Osteoblast (primary cell): ENCODE data around the gene ANKRD29. TPM values are rescaled to one million over a fixed set of nuclear protein-coding genes. Genes with fewer than 3 reads are reported as not detected.
"Not testable (repeated sequence)": the region's sequence is repeated elsewhere in the genome, so short reads cannot be mapped to it uniquely, and the experiment has no call there.

Experiments
- DNase-seq: peaks from one replicate; pipeline ENCODE4 v3.0.0; 2011; ENCODE audit warnings: low spot score, mixed read lengths; ENCODE audit not compliant: insufficient read length; ENCODE audit errors: missing footprints
- H2AFZ ChIP-seq: 2 replicates; pipeline ENCODE4 v1.6.0; 2011; ENCODE audit warnings: mild to moderate bottlenecking, low read length
- H3K27ac ChIP-seq: 2 replicates; pipeline ENCODE4 v1.5.1; 2011; ENCODE audit warnings: mild to moderate bottlenecking, low read depth, low read length, moderate library complexity
- H3K27me3 ChIP-seq: 2 replicates; pipeline ENCODE4 v1.6.0; 2012; ENCODE audit warnings: mild to moderate bottlenecking, control low read depth, inconsistent platforms, low read length, moderate library complexity; ENCODE audit not compliant: insufficient read depth
- H3K36me3 ChIP-seq: 2 replicates; pipeline ENCODE4 v1.5.1; 2011; ENCODE audit warnings: mild to moderate bottlenecking, low read length, control low read depth, moderate library complexity; ENCODE audit not compliant: insufficient read depth
- H3K4me1 ChIP-seq: 2 replicates; pipeline ENCODE4 v1.5.1; 2011; ENCODE audit warnings: mild to moderate bottlenecking, low read length, control low read depth, moderate library complexity; ENCODE audit not compliant: insufficient read depth
- H3K4me2 ChIP-seq: 2 replicates; pipeline ENCODE4 v1.6.0; 2011; ENCODE audit warnings: mild to moderate bottlenecking, low read length; ENCODE audit not compliant: insufficient read depth
- H3K4me3 ChIP-seq: fragments of 200-600 bp; sonication (generic); 3 replicates; pipeline ENCODE4 v1.5.1; 2012; ENCODE audit warnings: mild to moderate bottlenecking, low read length, inconsistent platforms; ENCODE audit not compliant: insufficient read depth
- H3K79me2 ChIP-seq: 2 replicates; pipeline ENCODE4 v1.6.0; 2012; ENCODE audit warnings: mild to moderate bottlenecking, low read length, control low read depth, inconsistent platforms; ENCODE audit not compliant: insufficient read depth
- H3K9me3 ChIP-seq: 2 replicates; pipeline ENCODE4 v1.5.1; 2011; ENCODE audit warnings: low read depth, low read length, control low read depth
- H4K20me1 ChIP-seq: 2 replicates; pipeline ENCODE4 v1.6.0; 2012; ENCODE audit warnings: mild to moderate bottlenecking, low read length, control low read depth; ENCODE audit not compliant: insufficient read depth
- total RNA-seq: library from RNA; depleted of rRNA; stranded (reverse); fragments of >200 nt; gene quantifications from 2 replicates; pipeline ENCODE4 v1.2.3, GENCODE V29; 2012
- TF ChIP-seq, protein P1 (sequence below): IDR thresholded peaks from 2 replicates; pipeline ENCODE4 v1.5.1; 2011; ENCODE audit warnings: mild to moderate bottlenecking, low read depth, low read length, moderate library complexity; ENCODE audit errors: extremely low read depth

The ANKRD29 gene
- total RNA-seq, 1 donor = 9.8 TPM

DNA sequence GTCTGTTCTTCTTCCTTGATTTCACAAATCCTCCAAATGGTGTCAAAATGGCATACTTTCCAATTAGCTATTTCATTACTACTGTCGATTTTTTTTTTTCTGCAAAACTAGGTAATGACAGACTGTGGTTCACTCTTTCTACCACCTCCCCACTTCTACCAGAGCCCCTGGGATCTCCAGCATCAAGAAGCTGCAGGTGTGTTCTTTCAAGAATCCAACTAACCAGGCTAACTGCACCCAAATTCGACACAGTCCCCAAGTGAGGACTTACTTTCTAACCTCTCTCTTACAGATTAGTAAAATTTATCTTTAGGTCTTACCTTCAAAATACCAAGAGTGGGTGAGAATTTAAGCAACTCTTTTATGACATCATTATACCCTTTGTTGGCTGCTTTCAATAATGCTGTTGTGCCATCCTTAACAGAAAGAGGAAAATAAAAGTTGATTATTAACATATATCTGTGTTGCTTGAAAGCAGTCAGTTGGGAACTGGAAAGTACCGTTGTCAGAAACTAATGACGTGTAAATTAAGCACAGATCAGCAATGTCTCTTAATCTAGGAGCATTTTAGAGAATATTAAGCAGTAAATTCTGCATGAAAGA is 45.2 kb downstream of the ANKRD29 start:
- peaks cover 7% of the 10 kb centered on the region for H3K4me1 ChIP-seq
- H3K79me2 ChIP-seq = no peaks in the 10 kb centered on the region
- no peak overlapping the region for H3K27ac ChIP-seq
- H3K4me2 ChIP-seq = no peak overlapping the region
- H3K27me3 ChIP-seq = no peaks in the 10 kb centered on the region
- DNase-seq = no peak
- TF ChIP-seq, protein P1, sequence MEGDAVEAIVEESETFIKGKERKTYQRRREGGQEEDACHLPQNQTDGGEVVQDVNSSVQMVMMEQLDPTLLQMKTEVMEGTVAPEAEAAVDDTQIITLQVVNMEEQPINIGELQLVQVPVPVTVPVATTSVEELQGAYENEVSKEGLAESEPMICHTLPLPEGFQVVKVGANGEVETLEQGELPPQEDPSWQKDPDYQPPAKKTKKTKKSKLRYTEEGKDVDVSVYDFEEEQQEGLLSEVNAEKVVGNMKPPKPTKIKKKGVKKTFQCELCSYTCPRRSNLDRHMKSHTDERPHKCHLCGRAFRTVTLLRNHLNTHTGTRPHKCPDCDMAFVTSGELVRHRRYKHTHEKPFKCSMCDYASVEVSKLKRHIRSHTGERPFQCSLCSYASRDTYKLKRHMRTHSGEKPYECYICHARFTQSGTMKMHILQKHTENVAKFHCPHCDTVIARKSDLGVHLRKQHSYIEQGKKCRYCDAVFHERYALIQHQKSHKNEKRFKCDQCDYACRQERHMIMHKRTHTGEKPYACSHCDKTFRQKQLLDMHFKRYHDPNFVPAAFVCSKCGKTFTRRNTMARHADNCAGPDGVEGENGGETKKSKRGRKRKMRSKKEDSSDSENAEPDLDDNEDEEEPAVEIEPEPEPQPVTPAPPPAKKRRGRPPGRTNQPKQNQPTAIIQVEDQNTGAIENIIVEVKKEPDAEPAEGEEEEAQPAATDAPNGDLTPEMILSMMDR = no peak
- H3K4me3 ChIP-seq = no peak overlapping the region
- no peaks in the 10 kb centered on the region for H3K36me3 ChIP-seq
- H4K20me1 ChIP-seq = no peaks in the 10 kb centered on the region
- H3K9me3 ChIP-seq = no peaks in the 10 kb centered on the region
- no peak overlapping the region for H2AFZ ChIP-seq

- Histone ChIP-seq H3K27ac (no peak overlapping the region), H3K4me1 (peaks cover 10% of the 10 kb centered on the region), H2AFZ (no peak overlapping the region), H3K4me3 (no peak overlapping the region), H3K27me3 (no peaks in the 10 kb centered on the region), H3K4me2 (no peak overlapping the region), H4K20me1 (no peaks in the 10 kb centered on the region), H3K36me3 (no peaks in the 10 kb centered on the region), H3K79me2 (no peaks in the 10 kb centered on the region), H3K9me3 (no peaks in the 10 kb centered on the region)
- TF ChIP-seq, protein P1 = no peak
- no peak for DNase-seq
Observed at GRCh38 chr18:23616258-23616657, 46.5 kb downstream of the ANKRD29 start.

DNA sequence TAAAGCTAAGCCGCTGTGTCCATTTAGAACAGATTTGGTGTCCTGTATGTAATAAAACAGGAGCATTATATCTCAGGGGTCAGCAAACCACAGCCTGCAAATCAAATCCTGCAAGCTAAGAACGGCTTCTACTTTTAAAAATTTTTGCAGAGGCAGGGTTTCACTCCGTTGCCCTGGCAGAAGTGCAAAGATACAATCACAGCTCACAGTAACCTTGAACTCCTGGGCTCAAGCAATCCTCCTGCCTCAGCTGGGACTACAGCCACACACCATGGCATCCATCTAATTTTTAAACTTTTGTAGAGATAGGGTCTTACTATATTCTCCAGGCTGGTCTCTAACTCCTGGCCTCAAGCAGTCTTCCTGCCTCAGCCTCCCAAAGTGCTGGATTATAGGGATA is 47.8 kb downstream of the ANKRD29 start:
- no peak for DNase-seq
- Histone ChIP-seq H3K79me2 (no peaks in the 10 kb centered on the region), H3K27me3 (no peaks in the 10 kb centered on the region), H4K20me1 (no peaks in the 10 kb centered on the region), H3K4me3 (no peak overlapping the region), H3K27ac (no peak overlapping the region), H3K4me2 (no peak overlapping the region), H3K36me3 (no peaks in the 10 kb centered on the region), H3K4me1 (peaks cover 10% of the 10 kb centered on the region), H2AFZ (no peak overlapping the region), H3K9me3 (no peaks in the 10 kb centered on the region)
- TF ChIP-seq, protein P1 = no peak

GRCh38 chr18:23614413-23614812 is 48.3 kb downstream of the ANKRD29 start:
- Histone ChIP-seq H3K27me3 (no peaks in the 10 kb centered on the region), H3K36me3 (no peaks in the 10 kb centered on the region), H2AFZ (no peak overlapping the region), H3K79me2 (no peaks in the 10 kb centered on the region), H3K4me1 (peaks cover 10% of the 10 kb centered on the region), H4K20me1 (no peaks in the 10 kb centered on the region), H3K27ac (no peak overlapping the region), H3K4me2 (no peak overlapping the region), H3K9me3 (no peaks in the 10 kb centered on the region), H3K4me3 (no peak overlapping the region)
- TF ChIP-seq, protein P1 = no peak
- no peak for DNase-seq

DNA sequence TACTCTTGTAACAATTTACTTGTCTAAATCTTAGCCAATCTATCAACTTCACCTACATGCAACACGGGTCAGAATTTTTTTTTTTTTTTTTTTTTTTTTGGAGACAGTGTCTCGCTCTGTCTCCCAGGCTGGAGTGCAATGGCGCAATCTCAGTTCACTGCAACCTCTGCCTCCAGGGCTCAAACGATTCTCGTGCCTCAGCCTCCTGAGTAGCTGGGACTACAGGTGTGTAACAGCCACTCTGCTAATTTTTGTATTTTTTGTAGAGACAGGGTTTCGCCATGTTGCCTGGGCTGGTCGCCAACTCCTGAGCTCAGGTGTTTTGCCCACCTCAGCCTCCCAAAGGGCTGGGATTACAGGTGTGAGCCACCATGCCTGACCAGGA is 49.6 kb downstream of the ANKRD29 start:
- not testable (repeated sequence) for DNase-seq, H3K4me3 ChIP-seq, H3K36me3 ChIP-seq, H3K4me2 ChIP-seq, H3K27ac ChIP-seq, H4K20me1 ChIP-seq, H3K4me1 ChIP-seq, H3K27me3 ChIP-seq, H3K9me3 ChIP-seq, H3K79me2 ChIP-seq, H2AFZ ChIP-seq
